CD4-positive, alpha-beta T cell (primary cell): ENCODE measurements around the gene E2F8. TPM values are rescaled to one million over a fixed set of nuclear protein-coding genes. Genes with fewer than 3 reads are reported as not detected.
"Not testable (repeated sequence)": the region's sequence is repeated elsewhere in the genome, so short reads cannot be mapped to it uniquely, and the experiment has no call there.

Experiments
- ATAC-seq: fragments of 200-7000 bp; cut with Tn5 transposase; one replicate; pipeline ENCODE4 v1.10.0; 2022; ENCODE audit warnings: mild to moderate bottlenecking; ENCODE audit not compliant: poor library complexity
- CTCF ChIA-PET: fragments of 350-600 bp; sonication (Branson Sonifier 250); formaldehyde crosslinking; loops from one replicate; lab custom pipeline; 2021; ENCODE audit warnings: antibody characterized with exemption, inconsistent platforms; lab: Charles Lee
- POLR2A ChIA-PET: fragments of 350-600 bp; sonication (Branson Sonifier 250); formaldehyde crosslinking; loops from one replicate; lab custom pipeline; 2021; ENCODE audit warnings: antibody characterized with exemption, inconsistent platforms; lab: Charles Lee
- DNase-seq, 14 experiments: peaks; one replicate each; pipeline ENCODE4 v3.0.0-alpha.2; 2013 to 2020; ENCODE audit warnings: mixed read lengths in 2 of 14
- H3K27ac ChIP-seq, 2 donors: one replicate each; pipeline versions ENCODE4 v1.5.1 to v1.7.0; 2013; ENCODE audit warnings: low read length in 2 of 2, low read depth in 1 of 2, mild to moderate bottlenecking in 1 of 2
- H3K27me3 ChIP-seq, 2 experiments: 1 replicate in 1 of 2; 2 replicates in 1 of 2; pipeline versions ENCODE4 v1.6.1 to v1.7.0; 2013; ENCODE audit warnings: low read length in 2 of 2, control low read depth in 1 of 2, mild to moderate bottlenecking in 1 of 2, moderate library complexity in 1 of 2; ENCODE audit not compliant: insufficient read depth in 2 of 2, control insufficient read depth in 1 of 2
- H3K36me3 ChIP-seq: one replicate; pipeline ENCODE4 v1.6.1; 2013; ENCODE audit warnings: low read length, control low read depth; ENCODE audit not compliant: insufficient read depth
- H3K4me1 ChIP-seq: one replicate; pipeline ENCODE4 v1.6.1; 2013; ENCODE audit warnings: low read length, control low read depth; ENCODE audit not compliant: insufficient read depth
- H3K4me3 ChIP-seq: one replicate; pipeline ENCODE4 v1.5.1; 2013; ENCODE audit warnings: mild to moderate bottlenecking, low read length, moderate library complexity
- H3K9me3 ChIP-seq, 2 experiments: 1 replicate in 1 of 2; 2 replicates in 1 of 2; pipeline versions ENCODE4 v1.6.1 to v1.7.0; 2013; ENCODE audit warnings: low read length in 2 of 2, mild to moderate bottlenecking in 2 of 2, control low read depth in 1 of 2, moderate library complexity in 1 of 2; ENCODE audit not compliant: control insufficient read depth in 1 of 2, insufficient read depth in 1 of 2
- H3K27ac Mint-ChIP-seq: one replicate; pipeline ENCODE4 v1.8.0; 2020; ENCODE audit warnings: mixed read lengths
- H3K27me3 Mint-ChIP-seq: one replicate; pipeline ENCODE4 v1.8.0; 2021; ENCODE audit warnings: mixed read lengths
- H3K36me3 Mint-ChIP-seq: one replicate; pipeline ENCODE4 v1.8.0; 2021; ENCODE audit warnings: low read depth, mixed read lengths
- H3K4me1 Mint-ChIP-seq: one replicate; pipeline ENCODE4 v1.8.0; 2021; ENCODE audit warnings: low read depth, mixed read lengths
- H3K4me3 Mint-ChIP-seq: one replicate; pipeline ENCODE4 v1.8.0; 2020; ENCODE audit warnings: mild to moderate bottlenecking, mixed read lengths
- H3K9me3 Mint-ChIP-seq: one replicate; pipeline ENCODE4 v1.8.0; 2020; ENCODE audit warnings: mixed read lengths
- CTCF ChIP-seq: fragments of 200-600 bp; IDR thresholded peaks from one replicate; pipeline ENCODE4 v1.8.0; 2022; ENCODE audit warnings: antibody characterized with exemption, mild to moderate bottlenecking
- intact Hi-C, 2 experiments: fragments of 100-400 bp; cut with DNase I in 1 of 2; cut with micrococcal nuclease in 1 of 2; formaldehyde crosslinking; loops; one replicate each; pipeline versions ENCODE4 v1.15.1 to v1.9.0; 2023 to 2025; cut with DNase I, micrococcal nuclease
- total RNA-seq, 174 experiments: library from RNA in 2 of 174; stranded (reverse) in 2 of 174; gene quantifications; one replicate each; pipeline ENCODE4 v1.2.3 and lab custom pipeline; 2021 to 2026

E2F8 gene
- total RNA-seq, 2 experiments from 2014 or later, result not detected

- Mint-ChIP-seq H3K4me3 (no peak overlapping the region), H3K36me3 (no peaks in the 10 kb centered on the region), H3K4me1 (no peaks in the 10 kb centered on the region), H3K27ac (no peak overlapping the region), H3K9me3 (no peaks in the 10 kb centered on the region), H3K27me3 (no peaks in the 10 kb centered on the region)
- ATAC-seq, result peak; percentile 57
- H3K4me1 ChIP-seq, result no peaks in the 10 kb centered on the region
- H3K27ac ChIP-seq, result no peak overlapping the region
- ChIA-PET CTCF (interaction anchor here (1.2 to 1.5 kb wide), 4 partner anchors 9 to 23 kb away, joined by 4 to 7 read pairs (median 4); no protein-coding TSS in a partner anchor), POLR2A (no interaction called here)
- H3K9me3 ChIP-seq, result no peaks in the 10 kb centered on the region
- TF ChIP-seq CTCF, result peak; percentile 97
- H3K4me3 ChIP-seq, result no peak overlapping the region
- intact Hi-C loops, result loop anchor here (2.0 to 10.0 kb wide), 2 partner anchors 295 to 483 kb away; no protein-coding TSS in a partner anchor
- peak; percentile 26 to 71 (median 47) for DNase-seq
- no peaks in the 10 kb centered on the region for H3K36me3 ChIP-seq
- peaks cover 0 to 10% of the 10 kb centered on the region in 2 experiments for H3K27me3 ChIP-seq
Observed at GRCh38 chr11:19259487-19260345, 19.0 kb upstream of the E2F8 start.

DNA sequence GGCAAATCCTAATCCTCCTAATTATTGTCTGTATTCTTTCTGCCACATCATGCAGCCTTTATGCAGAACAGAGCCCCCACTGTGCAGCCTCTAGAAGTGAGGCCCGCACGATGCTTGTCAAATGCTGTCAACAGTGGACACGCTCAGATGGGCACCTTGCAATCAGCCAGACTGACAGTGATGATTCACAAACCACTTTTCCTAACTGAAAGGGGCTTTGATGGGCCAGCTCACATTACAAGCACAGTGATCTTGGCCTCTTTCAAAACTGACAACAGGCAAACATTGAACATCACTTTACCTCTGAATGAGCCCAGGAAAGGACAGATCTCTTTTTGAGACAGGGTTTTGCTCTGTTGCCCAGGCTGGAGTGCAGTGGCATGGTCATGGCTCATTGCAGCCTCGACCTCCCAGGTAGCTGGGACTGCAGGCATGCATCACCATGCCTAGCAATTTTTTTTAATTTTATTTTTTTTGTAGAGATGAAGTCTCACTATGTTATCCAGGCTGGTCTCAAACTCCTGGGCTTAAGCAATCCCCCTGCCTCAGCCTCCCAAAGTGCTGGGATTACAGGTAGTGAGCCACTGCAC is 18.0 kb upstream of the E2F8 start:
- ChIA-PET CTCF (interaction anchor here (1.5 kb wide), 1 partner anchor 14 kb away, joined by 4 read pairs; no protein-coding TSS in a partner anchor), POLR2A (no interaction called here)
- Histone ChIP-seq H3K4me3 (no peak overlapping the region), H3K27ac (no peak overlapping the region), H3K4me1 (no peaks in the 10 kb centered on the region), H3K36me3 (no peaks in the 10 kb centered on the region), H3K9me3 (no peaks in the 10 kb centered on the region), H3K27me3 (peaks cover 2 to 10% of the 10 kb centered on the region in 2 experiments)
- intact Hi-C loops, result loop anchor here in 1 of 2 experiments (2.0 kb wide), 1 partner anchor 484 kb away; no protein-coding TSS in a partner anchor
- ATAC-seq (no peak), DNase-seq (no peak)
- H3K4me3 Mint-ChIP-seq, result no peak overlapping the region
- H3K27ac Mint-ChIP-seq, result no peak overlapping the region
- no peaks in the 10 kb centered on the region for H3K4me1 Mint-ChIP-seq
- no peak for TF ChIP-seq CTCF
- H3K36me3 Mint-ChIP-seq, result no peaks in the 10 kb centered on the region
- H3K27me3 Mint-ChIP-seq, result no peaks in the 10 kb centered on the region
- H3K9me3 Mint-ChIP-seq, result peaks cover 2% of the 10 kb centered on the region

DNA sequence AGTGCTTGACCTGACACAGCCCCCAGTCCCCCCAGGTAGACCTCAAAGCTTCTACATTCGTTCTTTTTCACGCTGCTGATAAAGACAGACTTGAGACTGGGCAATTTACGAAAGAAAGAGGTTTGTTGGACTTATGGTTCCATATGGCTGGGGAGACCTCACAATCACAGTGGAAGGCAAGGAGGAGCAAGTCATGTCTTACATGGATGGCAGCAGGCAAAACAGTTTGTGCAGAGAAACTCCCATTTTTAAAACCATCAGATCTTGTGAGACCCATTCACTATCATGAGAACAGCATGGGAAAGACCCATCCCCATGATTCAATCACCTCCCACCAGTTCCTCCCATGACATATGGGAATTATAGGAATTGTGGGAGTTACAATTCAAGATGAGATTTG is 13.7 kb upstream of the E2F8 start:
- H3K4me3 Mint-ChIP-seq, H3K4me1 ChIP-seq, H3K9me3 ChIP-seq, H3K4me1 Mint-ChIP-seq, H3K27ac ChIP-seq, DNase-seq, H3K4me3 ChIP-seq, POLR2A ChIA-PET, H3K36me3 ChIP-seq, ATAC-seq, H3K27me3 ChIP-seq, intact Hi-C loops, H3K27ac Mint-ChIP-seq, CTCF ChIA-PET, H3K36me3 Mint-ChIP-seq, H3K9me3 Mint-ChIP-seq: not testable (repeated sequence)
- H3K27me3 Mint-ChIP-seq, result peaks cover 15% of the 10 kb centered on the region
